ENCODE measurements around the gene LITAF.

- no peak for TF ChIP-seq POLR2A (IDR thresholded peaks at IDR 0.05)
- no peak for TF ChIP-seq CTCF (IDR thresholded peaks at IDR 0.05)
These were observed 51.2 kb downstream of the LITAF start for GRCh38 chr16:11535494-11535893.

All from adrenal gland (tissue), 5 donors.